SK-N-SH treated with all-trans-retinoic acid at 6 μM for 48 hours (cell line): ENCODE results near the gene PPY.

Source experiments
- ARNTL ChIP-seq: fragments of 450-650 bp; formaldehyde crosslinking; IDR thresholded peaks from 2 replicates; pipeline ENCODE4 v1.5.0; 2020; ENCODE audit warnings: low read depth, mild to moderate bottlenecking, moderate library complexity, borderline replicate concordance
- BACH2 ChIP-seq: fragments of 250-450 bp; sonication (Bioruptor Pico); IDR thresholded peaks from 2 replicates; pipeline ENCODE4 v1.9.0; 2021; ENCODE audit warnings: mild to moderate bottlenecking, borderline replicate concordance
- ISL1 ChIP-seq: fragments of 250-450 bp; sonication (Bioruptor Pico); IDR thresholded peaks from 2 replicates; pipeline ENCODE4 v2.1.2; 2022; ENCODE audit warnings: mild to moderate bottlenecking, moderate library complexity
- OSR1 ChIP-seq: fragments of 250-450 bp; sonication (Bioruptor Pico); IDR thresholded peaks from 2 replicates; pipeline ENCODE4 v1.8.0; 2022; ENCODE audit warnings: moderate library complexity, mild to moderate bottlenecking, inconsistent platforms
- PATZ1 ChIP-seq: fragments of 250-450 bp; sonication (Bioruptor Pico); IDR thresholded peaks from 2 replicates; pipeline ENCODE4 v1.8.0; 2020; ENCODE audit warnings: mild to moderate bottlenecking, moderate library complexity, borderline replicate concordance
- POU6F1 ChIP-seq: fragments of 250-450 bp; sonication (Bioruptor Pico); IDR thresholded peaks from 2 replicates; pipeline ENCODE4 v1.8.0; 2021; ENCODE audit warnings: low read depth, mild to moderate bottlenecking, moderate library complexity, borderline replicate concordance
- SNAI2 ChIP-seq: fragments of 250-450 bp; sonication (Bioruptor Pico); IDR thresholded peaks from 2 replicates; pipeline ENCODE4 v1.5.0; 2020; ENCODE audit warnings: mild to moderate bottlenecking, moderate library complexity
- TCF4 ChIP-seq: fragments of 250-450 bp; sonication (Bioruptor Pico); IDR thresholded peaks from 2 replicates; pipeline ENCODE4 v1.8.0; 2021; ENCODE audit warnings: mild to moderate bottlenecking, moderate library complexity, borderline replicate concordance
- ZFP3 ChIP-seq: fragments of 250-450 bp; sonication (Bioruptor Pico); IDR thresholded peaks from 2 replicates; pipeline ENCODE4 v1.5.0; 2020; ENCODE audit warnings: mild to moderate bottlenecking, moderate library complexity
- ZFP30 ChIP-seq: fragments of 450-650 bp; formaldehyde crosslinking; IDR thresholded peaks from 2 replicates; pipeline ENCODE4 v1.5.0; 2022; ENCODE audit warnings: mild to moderate bottlenecking, moderate library complexity
- ZNF565 ChIP-seq: fragments of 450-650 bp; formaldehyde crosslinking; conservative IDR thresholded peaks from 2 replicates; pipeline ENCODE4 v1.5.0; 2020; ENCODE audit warnings: low read depth, mild to moderate bottlenecking, moderate library complexity
- ZNF70 ChIP-seq: fragments of 450-650 bp; formaldehyde crosslinking; IDR thresholded peaks from 2 replicates; pipeline ENCODE4 v1.5.0; 2020; ENCODE audit warnings: mild to moderate bottlenecking, moderate library complexity
- ZNF8 ChIP-seq: fragments of 450-650 bp; formaldehyde crosslinking; IDR thresholded peaks from 2 replicates; pipeline ENCODE4 v1.5.0; 2020; ENCODE audit warnings: mild to moderate bottlenecking, moderate library complexity
- TF ChIP-seq, protein P1 (sequence below): fragments of 250-450 bp; sonication (Bioruptor Pico); IDR thresholded peaks from 2 replicates; pipeline ENCODE4 v1.5.1; 2020; ENCODE audit warnings: low read depth, mild to moderate bottlenecking, moderate library complexity

DNA sequence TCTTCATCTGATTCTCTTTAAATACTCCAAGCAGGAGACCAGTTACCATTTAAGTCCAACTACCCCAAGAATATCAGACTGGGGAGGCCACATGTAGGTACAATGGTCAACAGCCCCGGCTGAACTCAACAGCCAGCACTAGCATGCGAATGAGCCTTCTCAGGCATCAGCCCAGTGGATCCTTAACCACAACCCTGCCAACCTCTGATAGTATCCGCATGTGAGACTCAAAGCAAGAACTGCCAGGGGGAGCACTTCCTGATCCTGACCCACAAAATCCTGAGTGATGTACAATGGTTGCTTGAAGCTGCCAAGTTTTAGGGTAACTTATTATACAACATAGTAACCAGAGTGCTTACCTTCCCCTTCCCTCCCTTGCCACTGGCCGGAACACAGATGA lies 7.5 kb upstream of the PPY start:
- no peak for TF ChIP-seq SNAI2 (CRISPR knock-in tag)
- TF ChIP-seq ZNF70 (CRISPR knock-in tag), result no peak
- no peak for TF ChIP-seq ZNF8 (CRISPR knock-in tag)
- no peak for TF ChIP-seq TCF4 (CRISPR knock-in tag)
- TF ChIP-seq ZFP30 (CRISPR knock-in tag), result no peak
- TF ChIP-seq ISL1 (CRISPR knock-in tag), result no peak
- no peak for TF ChIP-seq OSR1
- TF ChIP-seq POU6F1 (CRISPR knock-in tag), result no peak
- TF ChIP-seq, protein P1, sequence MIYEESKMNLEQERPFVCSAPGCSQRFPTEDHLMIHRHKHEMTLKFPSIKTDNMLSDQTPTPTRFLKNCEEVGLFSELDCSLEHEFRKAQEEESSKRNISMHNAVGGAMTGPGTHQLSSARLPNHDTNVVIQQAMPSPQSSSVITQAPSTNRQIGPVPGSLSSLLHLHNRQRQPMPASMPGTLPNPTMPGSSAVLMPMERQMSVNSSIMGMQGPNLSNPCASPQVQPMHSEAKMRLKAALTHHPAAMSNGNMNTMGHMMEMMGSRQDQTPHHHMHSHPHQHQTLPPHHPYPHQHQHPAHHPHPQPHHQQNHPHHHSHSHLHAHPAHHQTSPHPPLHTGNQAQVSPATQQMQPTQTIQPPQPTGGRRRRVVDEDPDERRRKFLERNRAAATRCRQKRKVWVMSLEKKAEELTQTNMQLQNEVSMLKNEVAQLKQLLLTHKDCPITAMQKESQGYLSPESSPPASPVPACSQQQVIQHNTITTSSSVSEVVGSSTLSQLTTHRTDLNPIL (CRISPR knock-in tag), result no peak
- TF ChIP-seq ZFP3 (CRISPR knock-in tag), result no peak
- TF ChIP-seq BACH2 (CRISPR knock-in tag), result no peak
- no peak for TF ChIP-seq ZNF565 (CRISPR knock-in tag)
- no peak for TF ChIP-seq PATZ1 (CRISPR knock-in tag)
- no peak for TF ChIP-seq ARNTL (CRISPR knock-in tag)
